ENCODE data around the gene GOSR2.
A peak's percentile ranks its signal among the peaks of the same experiment; 100 is the strongest.
"Not testable (repeated sequence)": the region's sequence is repeated elsewhere in the genome, so short reads cannot be mapped to it uniquely, and the experiment has no call there.

The GOSR2 gene

DNA sequence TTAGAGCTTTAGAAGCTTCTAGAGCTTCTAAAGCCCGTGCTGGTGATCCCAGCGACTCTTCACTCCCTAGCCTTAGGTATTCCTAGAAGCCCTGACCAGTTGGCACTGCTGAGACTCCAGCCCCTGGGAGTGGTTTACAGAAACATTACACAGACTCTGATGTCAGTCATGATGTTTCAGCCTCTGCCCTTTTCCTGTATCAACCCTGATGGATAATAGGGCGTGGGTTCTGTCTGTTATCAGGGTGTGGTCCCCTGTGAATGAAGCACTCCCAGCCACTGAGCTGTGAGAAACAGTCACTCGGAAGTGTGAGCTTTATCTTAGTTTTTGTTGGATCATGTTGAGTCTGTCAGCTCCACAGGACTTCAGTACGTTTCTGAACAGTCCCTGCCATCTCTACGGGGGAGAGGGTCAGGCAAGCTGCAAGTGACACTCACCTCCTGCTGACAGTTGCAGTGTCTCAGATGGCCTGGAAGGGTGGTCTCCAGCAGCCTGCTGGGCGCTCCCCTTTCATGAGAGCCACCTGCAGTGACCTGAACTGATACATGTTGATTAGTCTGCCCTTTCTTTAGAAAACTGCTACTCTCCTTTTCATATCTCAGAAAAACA is 12.8 kb downstream of the GOSR2 start:
- DNase-seq = no peak

DNA sequence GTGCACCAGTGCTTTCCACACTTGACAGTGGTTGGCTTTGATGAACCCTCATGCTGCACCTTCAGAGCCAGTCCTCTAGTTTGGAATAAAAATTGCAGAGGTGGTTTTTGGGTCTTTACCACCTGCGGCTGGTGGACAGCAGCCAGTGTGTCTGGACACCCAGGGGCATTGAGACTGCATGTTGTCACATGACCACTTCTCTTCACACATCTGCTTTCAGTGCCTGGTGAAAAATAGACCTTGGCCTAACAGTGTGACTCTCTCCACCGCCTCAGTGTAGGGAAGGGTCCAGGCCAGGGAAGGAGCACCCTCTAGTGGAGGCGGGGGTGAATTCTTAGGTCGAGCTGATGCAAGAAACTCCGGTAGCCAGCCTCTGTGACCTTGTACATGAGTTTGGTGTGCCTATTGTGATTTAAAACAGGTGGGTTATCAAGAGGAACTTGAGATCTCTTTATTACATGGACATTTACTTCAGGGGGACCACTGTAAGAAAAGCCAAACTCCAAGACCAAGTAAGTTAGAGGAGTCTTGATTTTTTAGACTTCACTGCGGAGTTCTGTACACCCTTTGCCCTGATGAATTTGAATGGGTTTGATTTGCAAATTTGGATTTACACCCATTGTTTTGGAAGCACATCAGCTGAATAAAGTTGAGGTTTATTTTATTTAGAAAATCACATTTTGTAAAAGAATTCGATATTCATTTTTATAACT is 17.9 kb downstream of the GOSR2 start:
- DNase-seq = peak; percentile 56 to 69

DNA sequence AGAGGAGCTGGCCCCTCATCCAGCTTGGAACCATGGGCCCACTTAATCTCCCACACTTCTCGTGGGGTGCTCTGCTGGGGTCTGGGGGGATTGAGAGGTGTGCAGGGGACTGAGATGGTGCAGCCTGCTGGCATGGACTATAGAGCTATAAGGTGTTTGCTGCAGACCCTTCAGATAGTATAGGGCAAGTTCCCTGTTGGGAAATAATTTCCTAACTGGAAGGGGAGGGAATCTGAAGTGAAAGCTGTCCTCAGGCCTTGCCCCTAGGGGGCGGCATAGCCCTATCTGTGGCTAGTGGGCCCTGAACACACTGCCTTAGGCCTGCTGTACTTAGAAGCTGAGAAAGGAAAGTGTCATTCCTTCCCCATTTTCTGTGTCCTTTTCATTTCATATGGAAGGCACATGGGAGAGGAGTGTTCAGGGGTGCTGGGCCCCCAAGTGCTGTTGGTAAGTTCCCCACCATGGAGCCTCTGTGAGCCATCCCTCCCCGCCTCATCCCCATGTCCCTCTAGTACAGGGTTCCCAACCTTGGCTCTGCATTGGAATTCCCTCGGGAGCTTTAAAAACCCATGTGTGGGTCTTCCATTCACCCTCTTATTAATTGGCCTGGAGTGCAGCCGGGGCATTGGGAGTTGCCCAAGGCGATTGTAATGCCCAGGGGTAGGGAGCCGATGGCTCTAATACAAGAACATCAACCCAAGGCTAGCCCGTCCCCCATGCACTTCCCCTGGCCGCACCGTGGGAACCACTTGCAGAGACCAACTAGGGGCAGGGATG is 19.7 kb downstream of the GOSR2 start:
- peak; percentile 26 to 45 for DNase-seq

DNA sequence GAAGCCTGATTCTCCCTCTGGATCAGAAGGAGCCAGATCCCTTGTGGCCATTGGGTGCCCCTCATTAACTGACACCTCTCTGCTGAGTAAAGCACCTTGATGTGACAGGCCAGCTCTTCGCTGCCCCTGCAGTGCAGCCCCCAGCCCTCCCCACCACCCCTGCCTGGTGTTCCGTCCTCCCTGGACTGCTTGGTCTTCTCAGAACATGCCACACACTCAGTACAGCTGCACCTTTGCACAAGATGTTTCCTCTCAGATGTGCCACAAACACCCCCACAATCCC is 20.2 kb downstream of the GOSR2 start:
- DNase-seq = no peak

DNA sequence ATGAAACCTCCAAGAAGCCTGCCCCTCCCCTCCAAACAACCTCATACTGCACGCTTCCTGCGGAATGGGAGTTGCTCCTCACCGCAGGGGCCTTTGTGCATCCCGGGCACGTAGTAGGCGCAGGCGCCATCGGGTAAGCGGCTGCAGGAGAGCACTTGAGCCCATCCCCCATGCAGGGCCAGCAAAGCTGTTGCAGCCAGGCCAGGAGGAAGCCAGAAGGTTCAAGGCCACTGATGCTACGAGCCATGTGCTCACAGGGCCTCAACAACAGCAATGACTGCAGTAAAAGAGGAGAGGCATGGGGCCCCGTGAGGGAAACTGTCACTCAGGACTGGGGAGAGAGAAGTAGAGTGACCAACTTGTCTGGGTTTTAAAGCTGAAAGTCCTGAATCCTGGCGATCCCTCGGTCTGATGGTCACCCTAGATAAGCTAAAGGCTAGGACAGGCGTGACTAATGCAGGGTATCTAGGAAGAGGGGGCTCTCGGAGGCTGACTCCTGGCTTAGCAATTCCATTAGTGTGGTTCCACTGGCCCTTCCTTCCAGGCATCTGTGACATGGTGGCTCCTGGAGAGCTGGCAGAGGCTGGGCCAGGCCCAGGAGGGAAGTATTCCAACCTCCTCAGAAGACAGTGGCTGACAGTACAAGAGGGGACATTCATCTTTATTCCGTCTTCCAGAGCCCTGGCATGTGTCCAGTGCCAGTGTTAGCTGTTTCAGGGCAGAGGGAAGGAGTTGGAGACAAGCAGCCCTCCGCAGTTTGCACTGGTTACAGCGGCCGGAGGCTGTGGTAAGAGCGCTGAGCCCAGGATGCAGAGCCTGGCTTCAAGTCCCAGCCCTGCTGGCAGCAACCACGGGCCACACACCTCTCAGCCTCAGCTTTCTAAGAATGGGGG is 20.8 kb downstream of the GOSR2 start:
- no peak for DNase-seq

DNA sequence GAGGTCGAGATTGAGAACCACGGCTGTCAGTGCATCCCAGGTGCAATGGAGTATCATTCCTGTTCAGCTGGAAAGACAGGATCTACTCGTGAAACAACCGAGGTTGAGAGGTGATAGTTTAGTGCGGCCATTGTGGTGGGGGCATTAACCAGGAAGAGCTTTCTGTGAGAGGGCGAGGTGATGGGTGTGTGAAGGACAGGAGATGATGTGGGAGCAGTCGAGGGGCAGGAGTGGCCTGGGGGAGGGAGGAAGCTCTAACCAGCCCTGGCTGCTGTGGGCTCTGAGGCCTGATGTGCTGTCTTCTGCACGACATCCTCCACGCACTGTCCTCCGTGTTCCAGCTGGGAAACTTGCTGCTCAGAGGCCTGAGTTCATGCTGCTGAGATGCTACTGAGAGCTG is 22.0 kb downstream of the GOSR2 start:
- no peak for DNase-seq

DNA sequence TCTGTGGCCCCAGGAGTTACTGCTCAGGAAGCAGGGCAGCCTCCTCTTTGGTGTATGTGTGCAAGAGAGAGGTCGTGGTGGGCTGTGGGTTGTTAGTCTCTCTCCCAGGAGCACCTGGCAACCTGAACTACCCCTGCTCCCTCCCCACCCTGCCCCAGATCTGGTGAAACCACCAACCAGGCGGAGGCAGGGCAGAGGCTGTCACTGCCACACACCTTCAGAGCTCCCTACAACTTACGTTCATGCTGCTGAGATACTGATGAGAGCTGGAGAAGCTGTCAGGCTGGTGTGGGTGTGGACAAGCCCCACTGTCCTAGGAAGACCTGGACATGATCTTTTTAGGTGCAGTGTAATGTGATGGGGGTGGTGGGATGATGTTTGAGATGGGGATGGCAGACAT is 24.3 kb downstream of the GOSR2 start:
- DNase-seq = no peak

DNA sequence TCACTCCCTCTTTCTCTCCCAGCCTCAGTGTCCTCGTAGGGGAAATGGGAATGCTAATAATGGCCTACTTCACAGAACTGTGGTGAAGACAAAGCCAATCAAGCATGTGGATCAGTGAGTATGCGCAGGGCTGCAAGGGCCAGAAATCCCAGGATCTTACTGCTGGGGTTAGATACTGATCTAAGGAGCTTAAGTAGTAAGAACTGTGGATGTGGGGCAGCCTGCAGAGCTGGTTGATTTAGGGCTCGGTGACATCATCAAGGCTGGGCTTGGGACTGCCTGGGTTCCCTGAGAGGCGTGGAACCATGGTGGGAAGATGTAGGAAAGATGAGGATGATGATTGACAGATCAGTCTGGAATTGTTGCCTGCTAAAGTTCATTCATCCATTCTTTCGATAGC is 25.6 kb downstream of the GOSR2 start:
- no peak for DNase-seq

DNA sequence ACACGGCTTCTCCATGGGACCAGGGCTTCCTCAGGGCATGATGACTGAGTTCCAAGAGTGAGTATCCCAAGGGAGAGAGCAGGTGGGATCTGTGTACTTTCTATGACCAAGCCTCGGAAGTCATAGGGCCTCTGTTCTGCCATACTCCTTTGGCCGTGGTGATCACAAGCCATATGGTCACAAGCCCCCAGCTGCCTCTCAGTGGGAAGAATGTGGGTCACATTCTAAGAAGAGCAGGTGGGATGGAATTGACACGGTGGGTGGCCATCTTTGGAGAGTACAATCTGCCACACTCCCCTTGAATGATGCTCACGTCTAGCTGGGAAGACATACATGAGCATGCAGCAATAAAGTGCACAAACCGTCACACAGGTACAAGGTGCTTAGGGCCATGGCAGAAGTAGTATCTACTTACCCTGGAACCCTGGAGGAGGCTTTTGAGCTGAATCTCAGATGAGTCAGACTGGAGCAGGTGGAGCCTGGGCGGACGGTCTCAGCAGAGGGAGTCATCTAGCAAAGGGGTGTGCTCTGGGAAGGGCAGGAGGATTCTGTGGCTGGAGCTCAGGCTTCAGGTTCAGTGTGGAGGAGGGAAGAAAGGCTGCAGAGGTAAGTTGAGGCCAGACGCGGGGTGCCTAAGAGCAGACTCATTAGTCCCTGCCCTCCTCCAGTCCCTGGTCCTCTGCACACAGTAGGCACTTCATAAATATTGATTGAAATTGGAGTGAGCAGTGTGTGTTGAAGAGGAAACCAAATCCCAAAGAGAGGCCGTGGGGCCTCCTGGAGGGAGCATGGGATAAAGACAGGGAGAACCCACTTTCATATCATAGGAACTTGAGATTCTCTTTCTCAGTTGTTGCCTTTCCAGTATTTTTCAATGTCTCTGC is 26.6 kb downstream of the GOSR2 start:
- DNase-seq = no peak

DNA sequence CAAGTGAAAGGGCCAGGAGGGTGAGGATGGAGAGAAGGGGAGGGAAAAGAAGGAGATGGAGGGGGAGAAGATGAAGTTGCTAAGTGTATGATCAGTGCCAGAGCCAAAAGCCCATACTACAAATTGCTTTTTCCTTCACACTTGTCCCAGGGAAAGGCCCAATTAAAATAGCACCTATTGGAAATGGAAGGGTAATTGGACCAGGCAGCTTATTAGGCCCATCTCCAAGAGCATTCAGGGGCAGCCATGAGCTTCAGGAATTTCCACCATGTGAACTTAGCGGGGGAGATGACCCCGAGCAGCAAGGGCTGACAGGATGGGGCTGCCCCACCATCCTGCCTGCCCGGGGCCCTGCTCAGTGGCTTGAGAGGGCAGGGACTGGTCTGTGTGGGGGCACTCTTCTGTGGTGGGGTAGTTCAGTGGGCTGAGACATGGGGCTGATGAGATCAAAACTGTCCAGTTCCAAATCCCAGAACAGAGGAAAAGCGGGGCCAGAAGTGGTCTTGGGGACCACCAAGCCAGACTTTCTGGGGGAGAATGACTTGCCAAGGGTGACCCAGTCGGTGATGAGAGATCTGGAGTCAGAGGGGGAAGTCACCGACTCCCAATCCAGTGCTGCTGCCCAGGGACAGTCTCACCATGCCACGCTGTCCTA is 27.5 kb downstream of the GOSR2 start:
- no peak for DNase-seq

DNA sequence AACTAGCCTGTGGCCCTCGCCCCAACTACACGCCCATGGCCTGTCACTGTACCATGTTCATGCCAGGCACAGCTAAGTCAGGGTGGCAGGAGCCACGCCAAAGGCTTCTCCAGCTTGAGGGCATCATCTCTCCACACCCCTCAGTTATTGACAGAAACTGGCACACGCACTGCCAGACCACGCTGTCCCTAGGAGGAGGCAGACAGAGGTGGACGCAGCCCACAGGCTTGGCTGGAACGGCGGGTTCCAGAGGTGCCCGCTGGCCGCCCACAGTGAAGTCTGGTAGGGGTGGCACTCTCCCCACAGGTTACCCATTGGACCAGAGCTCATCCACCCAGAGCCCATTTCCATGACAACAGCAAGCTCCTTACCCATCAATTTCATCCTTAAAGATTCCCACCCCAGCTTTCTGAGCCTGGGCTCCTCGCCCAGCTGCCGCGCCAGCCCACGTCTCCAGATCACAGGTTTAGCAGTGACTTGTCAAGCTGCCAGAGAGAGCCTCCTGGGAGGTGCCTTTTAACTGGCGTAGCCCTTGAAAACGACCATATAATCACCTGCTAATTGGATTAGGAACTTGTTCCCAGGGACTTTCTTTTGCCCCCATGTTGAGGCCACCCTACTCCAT is 28.1 kb downstream of the GOSR2 start:
- DNase-seq = no peak

DNA sequence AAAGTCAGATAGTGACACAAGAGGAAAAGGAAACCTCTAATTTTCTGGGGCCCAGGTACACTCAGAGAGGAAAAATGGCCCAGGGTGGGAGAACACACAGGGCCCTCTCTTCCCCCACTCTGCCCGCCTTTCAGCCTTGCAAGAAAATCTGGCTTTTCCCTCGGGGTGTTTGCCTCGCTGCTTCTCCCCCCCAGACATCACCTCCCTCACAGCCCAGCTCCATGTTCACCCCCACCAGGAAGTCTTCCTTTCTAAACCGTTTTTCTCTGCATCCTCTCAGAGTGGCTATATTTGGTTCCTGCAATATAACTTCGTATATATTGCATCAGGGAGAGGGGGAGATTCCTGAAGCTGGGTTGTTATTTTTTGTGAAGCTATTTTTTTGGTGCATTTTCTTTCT is 28.7 kb downstream of the GOSR2 start:
- no peak for DNase-seq

DNA sequence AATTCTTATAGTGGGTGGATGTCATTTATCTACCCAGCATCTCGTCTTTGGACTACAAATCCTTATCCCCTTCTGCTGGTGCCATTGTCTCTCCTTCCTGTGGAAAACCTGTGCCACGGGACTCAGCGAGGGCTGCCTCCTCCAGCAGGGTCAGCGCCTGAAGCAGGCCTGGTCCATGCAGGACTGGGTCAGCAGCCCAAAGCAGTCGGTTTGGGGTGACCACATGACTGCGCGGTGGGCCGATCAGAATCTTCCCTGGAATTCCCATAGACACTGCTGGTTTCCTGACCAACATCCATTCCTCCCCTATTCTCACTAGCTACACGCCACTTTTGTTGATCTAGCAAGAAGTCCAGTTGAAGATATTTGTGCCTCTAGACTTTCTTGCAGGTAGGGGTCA is 29.2 kb downstream of the GOSR2 start:
- no peak for DNase-seq

DNA sequence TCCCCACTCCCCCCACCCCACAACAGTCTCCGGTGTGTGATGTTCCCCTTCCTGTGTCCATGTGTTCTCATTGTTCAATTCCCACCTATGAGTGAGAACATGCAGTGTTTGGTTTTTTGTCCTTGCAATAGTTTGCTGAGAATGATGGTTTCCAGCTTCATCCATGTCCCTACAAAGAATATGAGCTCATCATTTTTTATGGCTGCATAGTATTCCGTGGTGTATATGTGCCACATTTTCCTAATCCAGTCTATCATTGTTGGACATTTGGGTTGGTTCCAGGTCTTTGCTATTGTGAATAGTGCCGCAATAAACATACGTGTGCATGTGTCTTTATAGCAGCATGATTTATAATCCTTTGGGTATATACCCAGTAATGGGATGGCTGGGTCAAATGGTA is 30.2 kb downstream of the GOSR2 start:
- DNase-seq = not testable (repeated sequence)

DNA sequence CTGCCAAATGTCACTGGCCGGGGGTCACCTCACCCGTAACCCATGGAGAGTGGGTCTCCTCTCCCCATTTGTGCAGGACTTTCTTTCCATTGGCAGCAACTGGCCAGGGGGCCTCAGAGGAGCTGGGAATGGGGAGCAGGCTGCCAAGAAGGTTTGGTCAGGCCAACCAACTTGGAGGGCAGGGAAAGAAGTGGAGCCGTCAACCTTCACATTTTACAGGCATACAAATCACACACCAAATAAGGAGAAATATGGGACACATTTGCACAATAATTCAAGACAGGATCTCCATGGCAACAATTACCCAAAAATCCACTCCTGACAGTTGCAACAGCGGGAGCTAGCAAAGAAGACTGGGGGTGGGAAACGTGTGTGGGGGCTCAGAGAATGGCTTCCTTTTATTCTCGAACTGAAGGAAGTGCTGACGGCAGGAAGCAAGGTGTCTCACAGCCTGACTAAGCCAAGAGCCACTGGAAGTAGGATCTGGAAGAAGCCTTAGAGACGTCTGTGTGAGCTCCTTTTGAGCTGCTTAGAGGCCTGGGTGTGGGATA is 35.2 kb downstream of the GOSR2 start:
- DNase-seq = no peak

DNA sequence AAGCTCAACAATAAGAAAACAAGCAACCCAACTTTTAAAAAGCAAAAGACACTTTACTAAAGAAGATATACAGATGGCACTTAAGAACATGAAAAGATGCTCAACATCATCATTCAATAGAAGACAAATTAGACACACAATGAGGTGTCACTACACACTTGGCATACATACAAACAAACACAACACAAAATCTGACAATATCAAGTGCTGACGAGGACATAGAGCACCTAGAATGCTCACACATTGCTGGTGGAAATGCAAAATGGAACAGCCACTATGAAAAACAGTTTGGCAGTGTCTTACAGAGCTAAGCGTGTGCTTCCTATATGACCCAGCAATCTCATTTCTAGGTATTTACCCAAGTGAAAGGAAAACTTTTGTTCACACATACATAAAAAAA is 37.2 kb downstream of the GOSR2 start:
- no peak for DNase-seq

DNA sequence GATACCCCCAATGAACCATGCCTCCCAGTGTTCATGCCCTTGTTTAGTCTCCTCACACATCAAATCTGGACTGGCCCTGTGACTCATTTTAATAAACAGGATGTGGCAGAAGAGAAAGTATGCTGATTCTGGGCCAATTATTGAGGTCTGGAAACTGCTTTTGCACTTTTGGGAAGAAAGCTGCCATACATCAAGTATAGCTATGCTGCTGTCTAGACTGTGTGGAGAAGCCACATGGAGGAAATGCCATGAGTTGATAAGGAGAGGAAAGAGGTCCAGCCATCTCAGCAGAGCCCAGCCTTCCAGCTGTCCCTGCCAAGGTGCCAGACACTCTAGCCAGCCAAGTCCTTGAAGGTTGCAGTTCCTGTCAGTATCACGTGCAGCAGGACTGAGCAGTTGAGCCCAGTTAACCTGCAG is 39.4 kb downstream of the GOSR2 start:
- no peak for DNase-seq

DNA sequence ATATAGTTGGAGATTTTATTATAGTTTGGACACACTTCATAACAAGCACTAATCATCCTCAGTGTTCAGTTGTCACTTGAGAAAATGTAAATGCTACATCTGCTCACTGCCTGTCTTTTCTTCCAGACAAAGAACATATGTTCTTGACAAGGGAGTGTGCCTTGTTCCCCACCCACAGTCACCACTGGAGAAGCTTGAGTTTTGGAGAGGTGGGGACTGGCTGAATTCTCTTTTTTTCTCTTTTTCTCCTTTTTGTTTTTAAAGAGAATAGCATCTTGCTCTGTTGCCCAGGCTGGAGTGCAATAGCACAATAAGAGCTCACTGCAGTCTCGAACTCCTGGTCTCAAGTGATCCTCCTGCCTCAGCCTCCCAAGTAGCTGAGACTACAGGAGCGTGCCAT is 40.6 kb downstream of the GOSR2 start:
- DNase-seq = no peak

DNA sequence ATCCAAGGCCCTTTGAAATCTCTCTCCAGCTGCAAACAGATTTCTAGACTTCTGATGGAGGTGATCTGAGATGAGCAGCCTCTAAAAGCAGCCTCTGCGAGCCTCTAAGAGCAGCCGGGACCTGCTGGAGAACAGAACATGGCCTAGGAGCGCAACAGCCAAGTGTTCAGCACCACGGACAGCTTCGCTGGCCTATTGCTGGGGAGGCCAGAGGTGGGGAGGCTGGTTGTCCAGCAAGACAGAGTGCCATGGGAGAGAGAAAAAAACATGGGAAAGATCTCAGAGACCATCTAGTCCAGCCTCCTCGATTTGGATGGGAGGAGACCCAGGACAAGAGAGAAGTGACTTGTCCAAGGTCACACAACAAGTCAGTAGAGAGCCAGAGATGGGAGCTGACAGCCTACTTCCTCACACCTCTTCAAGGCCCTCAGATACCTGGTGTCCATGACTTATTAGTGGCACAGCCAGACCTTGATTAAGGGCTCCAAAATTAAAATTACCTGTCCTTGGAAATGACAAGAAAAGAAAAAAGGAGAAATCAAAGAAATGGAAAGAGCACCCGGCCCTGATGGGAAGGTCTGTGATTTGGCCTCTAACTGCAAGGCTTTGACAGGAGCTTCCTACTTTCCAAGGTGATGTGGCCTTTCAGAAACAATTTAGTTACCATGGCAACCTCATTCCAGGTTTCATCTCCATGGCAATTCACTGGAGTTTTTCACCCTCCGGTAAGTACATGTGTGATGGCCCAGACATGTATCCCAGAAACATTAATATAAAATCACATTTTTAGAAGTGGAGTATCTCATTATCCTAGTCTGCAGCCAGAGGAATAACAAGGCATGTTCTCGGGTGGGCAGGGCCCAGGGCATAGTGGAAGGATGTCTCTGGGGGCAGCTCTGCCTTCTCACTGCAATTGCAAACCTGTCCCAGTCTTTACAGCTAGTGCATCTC is 41.6 kb downstream of the GOSR2 start:
- DNase-seq = no peak

Data from activated CD4-positive, alpha-beta T cell treated with anti-CD3 and anti-CD28 coated beads for 4 hours (primary cell).